ENCODE data around the gene TIMM29.

Gene TIMM29

GRCh38 chr19:10928563-10929401, at the start of gene TIMM29, which contains the start of gene YIPF2:
Gene TIMM29, plus strand, starts transcription at chr19:10928811. Its CDS starts 12 bp downstream, at chr19:10928823.
Gene YIPF2, minus strand, starts transcription at chr19:10928639. Its CDS starts 229 bp downstream, at chr19:10928410.
- DNase-seq (ENCODE audit: low read depth in 3 of 3): peak; percentile 91 to 96 (median 96)

DNA sequence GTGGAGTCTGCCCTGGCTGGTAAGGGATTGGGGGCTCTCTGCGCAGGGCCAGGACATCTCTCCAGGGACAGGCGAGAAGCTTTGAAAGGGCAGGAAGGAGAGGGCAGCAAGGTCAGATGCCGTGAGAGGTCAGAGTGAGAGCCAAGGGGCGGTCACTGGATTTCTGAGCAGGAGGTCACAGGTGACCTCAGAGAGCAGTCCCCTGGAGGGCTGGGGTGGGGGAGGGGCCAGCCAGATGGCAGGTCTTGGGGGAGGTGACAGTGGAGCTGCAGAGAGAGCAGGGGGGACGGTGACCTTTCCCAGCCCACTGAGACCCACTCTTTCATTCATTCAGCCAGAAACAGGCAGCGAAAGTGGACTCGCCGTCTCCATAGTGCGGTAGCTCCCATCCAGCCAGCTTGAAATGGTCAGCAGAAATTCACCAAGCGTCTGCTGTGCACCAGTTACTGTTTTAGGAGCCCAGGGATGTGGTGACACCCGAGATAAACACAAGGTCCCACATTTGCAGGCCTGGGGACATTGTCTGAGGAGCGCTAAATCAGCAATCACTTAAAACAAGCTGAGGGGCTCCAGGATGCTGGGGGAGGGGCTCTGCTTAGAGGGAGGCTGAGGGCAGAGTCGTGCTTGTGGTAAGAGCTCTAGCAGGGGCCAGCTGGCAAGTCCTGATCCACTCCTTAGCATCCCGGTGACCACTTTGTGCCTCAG, 47.1 kb upstream of the TIMM29 start:
- no peak for DNase-seq (ENCODE audit: low read depth in 3 of 3)

- no peak for DNase-seq (ENCODE audit: low read depth in 3 of 3)
These were observed 46.5 kb upstream of the TIMM29 start for GRCh38 chr19:10882108-10882457.

- DNase-seq (ENCODE audit: low read depth in 3 of 3): no peak
These were observed 44.3 kb upstream of the TIMM29 start for GRCh38 chr19:10884274-10884673.

DNA sequence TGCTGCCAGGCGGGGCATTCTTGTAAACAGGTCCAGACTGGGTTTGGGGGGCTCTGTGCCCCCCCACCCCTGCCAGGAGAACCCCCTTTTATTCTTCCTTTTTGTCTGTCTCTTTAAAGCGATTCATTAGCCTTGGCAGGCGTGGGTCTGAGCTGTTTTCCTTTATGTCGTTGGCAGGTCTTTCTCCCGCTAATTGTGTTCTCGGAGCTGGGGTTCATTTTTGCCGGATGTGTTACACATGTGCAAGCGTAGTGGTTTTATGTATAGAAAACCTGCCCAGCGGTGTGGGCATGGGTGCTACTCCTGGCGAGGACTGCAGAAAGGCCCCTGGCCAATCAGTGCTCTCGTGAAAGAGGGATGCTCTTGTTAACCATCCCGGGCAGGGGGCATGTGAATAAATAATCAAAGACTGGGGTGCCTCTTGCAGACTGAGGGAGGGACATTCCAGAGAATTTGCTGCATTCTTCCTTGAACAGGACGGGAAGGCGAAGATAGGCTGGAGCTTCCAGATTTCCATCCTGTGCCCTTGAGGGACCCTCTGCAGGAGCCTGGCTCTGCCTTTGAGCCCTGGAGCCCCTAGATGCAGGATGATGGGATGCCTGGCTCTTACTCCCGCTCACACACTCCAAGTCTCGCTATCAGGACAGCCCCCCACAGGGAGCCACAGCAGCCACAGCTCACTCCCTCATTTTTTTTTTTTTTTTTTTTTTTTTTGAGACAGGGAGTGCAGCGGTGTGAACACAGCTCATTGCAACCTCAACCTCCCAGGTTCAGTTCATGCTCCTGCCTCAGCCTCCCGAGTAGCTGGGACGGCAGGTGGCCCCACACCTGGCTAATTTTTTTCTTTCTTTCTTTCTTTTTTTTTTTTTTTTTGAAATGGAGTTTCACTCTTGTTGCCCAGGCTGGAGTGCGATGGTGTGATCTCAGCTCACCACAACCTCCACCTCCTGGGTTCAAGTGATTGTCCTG, 43.1 kb upstream of the TIMM29 start:
- no peak for DNase-seq (ENCODE audit: low read depth in 3 of 3)

DNA sequence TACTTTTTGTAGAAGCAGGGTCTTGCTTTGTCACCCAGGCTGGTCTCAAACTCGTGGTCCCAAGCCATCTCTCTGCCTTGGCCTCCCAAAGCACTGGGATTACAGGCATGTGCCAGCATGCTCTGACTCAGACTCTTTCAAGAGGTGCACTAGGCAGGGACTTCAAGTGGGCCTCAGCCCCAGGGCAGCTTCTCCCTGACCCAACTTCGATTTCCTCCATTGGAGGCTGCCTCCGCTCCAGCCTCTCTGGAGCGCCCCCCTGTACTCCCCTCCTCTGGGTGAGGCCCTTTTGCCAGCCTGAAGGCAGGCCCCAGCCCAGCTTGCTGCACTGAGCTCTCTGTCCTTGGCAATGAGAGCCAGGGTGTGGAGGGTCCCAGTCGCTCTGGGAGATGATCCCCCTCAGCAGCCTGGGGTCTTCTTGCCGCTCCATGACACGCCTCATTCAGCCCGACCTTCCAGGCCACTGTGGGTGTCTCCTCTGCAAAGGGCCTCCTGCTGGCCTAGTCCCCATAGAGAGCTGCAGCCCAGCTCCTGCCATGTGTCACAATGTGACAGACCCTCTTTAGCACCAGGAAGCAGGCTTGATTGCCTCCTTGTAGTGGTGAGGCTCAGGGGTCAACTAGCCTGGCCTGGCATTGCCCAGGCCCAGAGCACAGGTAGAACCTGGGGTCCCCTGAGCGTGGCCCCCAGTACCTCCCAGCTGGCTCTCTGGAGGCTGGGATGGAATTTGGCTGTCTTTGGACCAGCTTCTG, 40.8 kb upstream of the TIMM29 start:
- DNase-seq (ENCODE audit: low read depth in 3 of 3): no peak

GRCh38 chr19:10888421-10888866, 40.2 kb upstream of the TIMM29 start:
- no peak for DNase-seq (ENCODE audit: low read depth in 3 of 3)

GRCh38 chr19:10889880-10890279, 38.7 kb upstream of the TIMM29 start:
- no peak for DNase-seq (ENCODE audit: low read depth in 3 of 3)

- no peak for DNase-seq (ENCODE audit: low read depth in 3 of 3)
These were observed 37.1 kb upstream of the TIMM29 start for GRCh38 chr19:10891405-10892086.

DNA sequence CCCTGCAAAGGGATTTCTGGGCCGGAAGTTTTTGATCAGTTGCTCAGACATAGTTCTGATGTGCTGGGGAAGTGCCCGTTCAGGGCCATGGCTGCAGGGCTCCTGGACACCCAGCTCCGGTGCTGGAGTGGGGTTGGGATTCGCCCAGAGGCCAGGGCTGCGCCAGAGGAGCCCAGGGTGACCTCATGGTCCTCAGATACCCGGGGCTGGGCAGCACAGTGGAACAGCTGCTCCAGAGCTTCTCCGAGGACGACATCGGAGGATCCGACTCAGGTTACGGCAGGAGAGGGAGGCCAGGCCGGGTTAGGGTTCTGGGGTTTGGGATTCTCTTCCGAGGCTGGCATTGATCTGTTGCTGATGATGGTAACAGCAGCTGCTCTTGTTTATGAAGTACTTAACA, 36.4 kb upstream of the TIMM29 start:
- DNase-seq (ENCODE audit: low read depth in 3 of 3): no peak

- DNase-seq (ENCODE audit: low read depth in 3 of 3): no peak
These were observed 33.7 kb upstream of the TIMM29 start for GRCh38 chr19:10894911-10895213.

- no peak for DNase-seq (ENCODE audit: low read depth in 3 of 3)
These were observed 33.2 kb upstream of the TIMM29 start for GRCh38 chr19:10895363-10895762.

DNA sequence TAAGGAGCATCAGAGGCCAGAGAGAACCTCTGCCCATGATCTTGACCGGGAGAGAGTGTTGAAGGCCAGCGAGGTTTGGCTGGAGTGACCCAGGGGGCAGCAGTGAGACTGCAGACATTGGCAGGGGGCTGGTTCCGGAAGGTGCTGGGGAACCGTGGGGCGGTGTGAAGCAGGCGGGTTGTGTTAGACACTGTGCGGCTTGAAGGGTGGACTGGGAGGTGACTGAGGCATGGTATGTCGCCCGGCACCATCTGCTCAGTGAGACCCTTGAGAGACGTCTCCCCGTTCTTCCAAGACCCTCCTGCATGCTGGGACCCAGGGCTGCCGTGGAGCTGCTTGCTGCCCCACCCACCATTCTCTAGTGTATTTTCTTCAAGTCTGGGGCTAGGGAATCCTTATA, 32.7 kb upstream of the TIMM29 start:
- DNase-seq (ENCODE audit: low read depth in 3 of 3): no peak

DNA sequence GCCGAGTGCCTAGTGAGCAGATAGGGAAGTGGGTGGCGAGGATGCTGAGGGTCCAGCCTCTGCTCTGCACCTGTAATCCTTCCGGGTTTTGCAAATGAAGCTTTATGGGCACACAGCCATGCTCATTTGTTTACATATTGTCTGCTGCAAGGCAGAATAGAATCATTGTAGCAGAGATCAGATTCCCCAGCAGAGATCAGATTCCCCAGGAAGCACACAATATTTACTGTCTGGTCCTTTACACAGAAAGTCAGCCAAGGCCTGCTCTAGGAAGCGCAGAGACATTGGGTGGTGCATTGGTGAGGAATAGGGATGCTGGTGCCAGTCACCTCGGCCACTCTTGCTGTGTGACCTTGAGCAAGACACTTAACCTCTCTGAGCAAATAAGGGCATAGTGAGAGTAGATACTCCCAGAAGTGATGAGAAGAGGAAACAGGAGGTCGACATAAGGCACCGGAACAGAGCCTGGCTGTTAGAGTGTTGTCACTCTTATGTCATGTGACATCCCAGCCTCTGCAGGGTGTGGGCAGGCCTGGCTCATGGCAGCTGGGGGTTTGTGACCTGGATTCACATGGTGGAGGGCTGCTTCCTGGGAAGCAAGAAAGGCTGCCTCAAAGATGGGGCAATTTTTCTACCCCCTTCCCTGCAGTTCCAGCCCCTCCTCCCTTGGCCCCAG, 31.6 kb upstream of the TIMM29 start:
- DNase-seq (ENCODE audit: low read depth in 3 of 3): no peak

GRCh38 chr19:10898633-10899032, 30.0 kb upstream of the TIMM29 start:
- DNase-seq (ENCODE audit: low read depth in 3 of 3): no peak

- DNase-seq (ENCODE audit: low read depth in 3 of 3): no peak
These were observed 29.4 kb upstream of the TIMM29 start for GRCh38 chr19:10899151-10899653.

DNA sequence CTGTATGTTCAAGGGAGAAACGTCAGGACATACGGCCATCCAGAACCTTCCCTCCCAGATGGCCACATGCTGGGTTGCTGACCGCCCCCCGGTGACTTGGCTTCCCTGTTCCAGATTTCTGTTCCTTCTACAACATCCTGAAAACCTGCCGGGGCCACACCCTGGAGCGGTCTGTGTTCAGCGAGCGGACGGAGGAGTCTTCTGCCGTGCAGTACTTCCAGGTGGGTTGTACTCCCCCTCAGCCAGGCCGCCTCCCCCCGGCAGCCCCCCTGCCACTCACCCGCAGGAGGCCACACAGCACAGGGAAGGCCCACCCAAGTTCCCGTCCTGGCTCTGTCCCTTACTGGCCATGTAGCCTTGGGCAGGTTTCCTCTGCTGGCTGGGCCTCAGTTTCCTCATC, 20.7 kb upstream of the TIMM29 start:
- DNase-seq (ENCODE audit: low read depth in 3 of 3): no peak

GRCh38 chr19:10908380-10908960, 20.1 kb upstream of the TIMM29 start:
- DNase-seq (ENCODE audit: low read depth in 3 of 3): no peak

DNA sequence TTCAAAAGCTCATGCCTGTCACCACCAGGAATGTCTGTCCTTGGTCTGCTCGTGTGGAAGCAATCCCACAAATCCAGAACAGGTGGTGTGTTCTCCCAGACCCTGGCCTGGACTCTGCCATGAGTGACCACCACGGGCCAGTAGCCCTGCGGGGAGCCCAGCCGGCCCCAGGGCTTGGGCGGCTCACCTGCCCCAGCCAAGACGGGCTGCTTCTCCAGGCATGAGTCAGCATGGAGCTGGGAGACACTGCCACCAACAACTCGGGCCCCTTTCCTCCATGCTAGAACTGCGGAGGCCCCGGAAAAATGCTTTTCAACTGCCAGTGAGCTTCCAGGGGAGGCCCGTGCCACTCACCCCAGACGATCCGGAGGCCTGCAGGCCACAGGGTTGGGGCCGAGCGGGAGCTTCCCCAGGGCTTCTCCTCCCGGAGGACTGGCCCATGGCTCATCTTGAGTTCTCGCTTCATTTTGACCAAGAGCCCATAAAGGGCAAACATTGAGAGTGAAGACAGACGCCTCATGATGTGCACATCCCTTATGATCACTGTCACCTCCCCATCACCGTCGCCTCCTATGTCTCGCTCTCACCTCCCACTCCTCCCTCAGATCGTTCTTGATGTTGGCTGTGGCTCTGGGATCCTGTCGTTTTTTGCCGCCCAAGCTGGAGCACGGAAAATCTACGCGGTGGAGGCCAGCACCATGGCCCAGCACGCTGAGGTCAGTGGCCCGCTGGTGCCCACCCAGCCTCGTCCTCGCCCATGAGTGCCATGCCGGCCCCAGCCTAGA, 16.8 kb upstream of the TIMM29 start:
- no peak for DNase-seq (ENCODE audit: low read depth in 3 of 3)

Data from stimulated activated CD4-positive, alpha-beta T cell treated with anti-CD3 and anti-CD28 coated beads, TNF-alpha, amount 100 ng/mL, for 24 hours (primary cell).